HG03175 (cell line): ENCODE results near the gene CC2D1A.

Experiments used
- ATAC-seq: cut with Tn5 transposase; IDR thresholded peaks from one replicate; pipeline ENCODE4 v1.9.1; 2021; ENCODE audit warnings: mild to moderate bottlenecking, moderate library complexity; ENCODE audit not compliant: unreplicated experiment

The CC2D1A gene

DNA sequence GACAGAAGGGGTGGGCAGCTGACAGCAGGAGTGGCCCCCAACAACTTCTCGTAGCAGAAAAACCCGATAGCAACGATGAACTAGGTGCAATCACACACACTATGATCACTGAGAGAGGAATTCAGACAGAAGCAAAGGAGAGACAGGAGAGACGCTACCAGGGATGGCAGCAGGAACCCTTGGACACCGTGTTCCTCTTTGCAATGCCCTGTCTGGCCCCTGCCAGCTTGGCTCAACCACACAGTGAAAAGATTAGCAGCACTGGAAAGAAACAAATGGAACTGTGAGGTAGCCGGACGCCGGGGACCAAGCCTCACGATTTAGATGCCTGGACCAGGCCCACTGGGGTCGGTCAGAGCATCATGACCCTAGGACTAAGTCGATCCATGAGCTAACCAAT is 69.9 kb downstream of the CC2D1A start:
- ATAC-seq, result no peak

DNA sequence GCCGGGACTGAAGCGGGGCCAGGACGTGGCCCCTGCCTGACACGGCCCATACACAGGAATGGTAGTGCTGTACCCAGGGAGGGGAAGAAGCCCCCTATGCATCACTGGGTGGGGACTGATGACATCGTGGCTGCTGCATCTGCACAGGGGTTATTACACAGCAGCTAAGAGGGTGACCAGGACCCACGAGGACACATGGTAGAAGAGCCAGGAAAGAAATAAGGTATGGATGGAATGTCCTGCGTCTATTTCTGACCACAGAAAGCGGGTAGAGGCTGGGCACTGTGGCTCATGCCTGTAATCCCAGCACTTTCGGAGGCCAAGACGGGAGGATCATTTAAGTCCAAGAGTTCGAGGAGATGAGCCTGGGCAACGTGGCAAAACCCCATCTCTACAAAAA is 70.4 kb downstream of the CC2D1A start:
- ATAC-seq, result no peak

- ATAC-seq, result no peak
These were observed 71.8 kb downstream of the CC2D1A start for GRCh38 chr19:13977803-13978202.

DNA sequence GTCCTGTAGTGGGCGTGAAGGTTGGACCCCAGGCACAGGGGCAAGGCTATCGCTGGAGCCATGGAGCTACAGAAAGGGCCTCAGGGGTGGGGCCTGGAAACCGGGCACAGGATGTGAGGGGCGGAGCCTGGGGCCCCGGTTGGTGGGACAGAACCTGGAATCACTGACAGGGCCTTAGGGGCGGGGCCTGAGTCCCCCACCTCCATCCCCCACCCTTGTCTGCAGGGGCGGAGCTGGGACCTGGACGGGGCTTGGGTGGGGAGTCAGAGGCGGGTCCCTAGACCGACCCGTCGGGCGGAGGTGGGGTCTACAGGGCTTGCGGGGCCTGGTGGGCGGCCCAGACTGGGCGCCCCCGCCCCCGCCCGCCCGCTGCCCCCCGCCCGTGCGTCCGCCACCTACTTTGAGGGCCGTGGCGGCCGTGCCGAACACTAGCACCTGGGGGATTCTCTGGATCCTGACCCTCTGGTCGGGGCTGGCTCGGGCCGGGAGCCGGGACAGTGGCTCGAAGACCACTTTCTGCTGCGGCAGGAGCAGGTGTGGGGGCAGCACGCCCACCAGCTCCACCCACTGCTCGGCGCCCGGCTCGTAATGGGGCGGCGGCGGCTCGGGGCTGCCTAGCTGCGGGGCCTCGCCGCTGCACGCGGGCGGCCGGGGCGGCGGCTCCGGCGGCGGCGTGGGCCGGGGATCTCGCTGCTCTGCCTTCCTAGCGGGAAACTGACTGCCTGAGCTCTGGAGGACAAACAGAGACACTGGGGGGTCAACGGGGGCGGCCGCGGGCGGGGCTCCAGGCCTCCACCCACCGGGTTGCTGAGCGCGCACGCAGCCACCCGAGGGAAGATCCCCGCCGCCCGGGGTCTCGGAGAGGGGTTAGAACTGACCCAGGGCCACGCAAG is 72.6 kb downstream of the CC2D1A start:
- no peak for ATAC-seq

GRCh38 chr19:13979244-13979615 is 73.2 kb downstream of the CC2D1A start:
- ATAC-seq, result no peak

GRCh38 chr19:13979686-13980085 is 73.7 kb downstream of the CC2D1A start:
- no peak for ATAC-seq

DNA sequence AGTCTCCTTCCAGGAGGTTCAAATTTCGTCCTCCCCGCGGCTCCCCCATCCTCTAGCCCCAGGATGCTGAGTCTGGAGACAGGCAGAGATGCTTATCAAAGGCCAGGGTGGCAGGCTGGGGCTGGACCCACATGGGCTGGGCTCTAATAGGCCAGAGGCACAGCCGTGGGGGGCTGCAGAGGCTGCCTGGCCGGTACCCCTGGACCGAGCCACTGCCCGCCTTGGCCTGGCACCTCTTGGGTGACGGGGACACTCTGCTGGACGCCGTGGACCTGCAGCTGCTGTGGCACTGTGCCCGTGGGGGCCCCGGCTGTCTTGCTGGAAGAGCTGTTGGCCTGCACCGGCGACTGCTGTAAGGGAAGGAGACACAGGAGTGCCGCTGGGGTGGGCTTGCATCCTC is 74.3 kb downstream of the CC2D1A start:
- ATAC-seq, result no peak
